Caco-2 (cell line): ENCODE data around the gene SHFL. TPM values are rescaled to one million over a fixed set of nuclear protein-coding genes. Genes with fewer than 3 reads are reported as not detected.

Source experiments
- BruUV-seq: library from RNA; stranded (reverse); fragments of 400-500 nt; replicated peaks from 2 replicates; lab custom pipeline; 2021; lab: Mats Ljungman, UMichigan
- CTCF ChIA-PET: fragments of 300-600 bp; sonication (Branson Sonifier 250); formaldehyde crosslinking; loops from one replicate; lab custom pipeline; 2022; ENCODE audit warnings: antibody characterized with exemption; lab: Charles Lee
- POLR2A ChIA-PET: fragments of 300-600 bp; sonication (Branson Sonifier 250); formaldehyde crosslinking; loops from one replicate; lab custom pipeline; 2022; ENCODE audit warnings: antibody characterized with exemption; lab: Charles Lee
- DNase-seq, 2 experiments: peaks; one replicate each; pipeline versions ENCODE4 v3.0.0 to v3.0.0-alpha.2; 2020 to 2022
- H3K27me3 ChIP-seq: replicated peaks from 2 replicates; pipeline ENCODE4 v1.6.0; 2011; ENCODE audit warnings: low read length; ENCODE audit not compliant: control insufficient read depth, insufficient read depth
- H3K36me3 ChIP-seq: 2 replicates; pipeline ENCODE4 v1.5.1; 2011; ENCODE audit warnings: low read length; ENCODE audit not compliant: control insufficient read depth, insufficient read depth
- H3K4me1 ChIP-seq: fragments of 250-450 bp; sonication (Bioruptor Pico); 2 replicates; pipeline ENCODE4 v1.5.1; 2020; ENCODE audit warnings: mild to moderate bottlenecking
- H3K4me3 ChIP-seq: 2 replicates; pipeline ENCODE4 v1.5.1; 2011; ENCODE audit warnings: low read depth, mild to moderate bottlenecking, control low read depth, low read length
- H3K9me3 ChIP-seq: fragments of 250-450 bp; sonication (Bioruptor Pico); 2 replicates; pipeline ENCODE4 v1.5.1; 2020; ENCODE audit warnings: mild to moderate bottlenecking, moderate library complexity
- H3K27ac Mint-ChIP-seq: one replicate; pipeline ENCODE4 v1.8.0; 2022; ENCODE audit warnings: mixed read lengths; ENCODE audit not compliant: unreplicated experiment
- H3K27me3 Mint-ChIP-seq: one replicate; pipeline ENCODE4 v1.8.0; 2022; ENCODE audit warnings: mixed read lengths; ENCODE audit not compliant: insufficient read depth, unreplicated experiment
- H3K36me3 Mint-ChIP-seq: one replicate; pipeline ENCODE4 v1.8.0; 2022; ENCODE audit warnings: mild to moderate bottlenecking, mixed read lengths; ENCODE audit not compliant: insufficient read depth, unreplicated experiment
- H3K4me1 Mint-ChIP-seq: one replicate; pipeline ENCODE4 v1.8.0; 2022; ENCODE audit warnings: low read depth, mixed read lengths; ENCODE audit not compliant: unreplicated experiment
- H3K4me3 Mint-ChIP-seq: one replicate; pipeline ENCODE4 v1.8.0; 2022; ENCODE audit warnings: mild to moderate bottlenecking, moderate library complexity, mixed read lengths; ENCODE audit not compliant: unreplicated experiment
- H3K9me3 Mint-ChIP-seq: one replicate; pipeline ENCODE4 v1.8.0; 2022; ENCODE audit warnings: mixed read lengths; ENCODE audit not compliant: unreplicated experiment
- intact Hi-C: fragments of 100-400 bp; cut with micrococcal nuclease; formaldehyde crosslinking; loops from one replicate; pipeline ENCODE4 v1.10.0; 2022; ENCODE audit not compliant: unreplicated experiment
- total RNA-seq: library from RNA; stranded (reverse); gene quantifications from 2 replicates; pipeline ENCODE4 v1.2.3, GENCODE V29; 2022
- TF ChIP-seq, protein P1 (sequence below), 2 experiments: fragments of 200-600 bp in 1 of 2; IDR thresholded peaks; 1 replicate in 1 of 2; 2 replicates in 1 of 2; pipeline versions ENCODE4 v1.5.1 to v1.8.0; 2011 to 2022; ENCODE audit warnings: antibody characterized with exemption in 1 of 2, control low read depth in 1 of 2, inconsistent platforms in 1 of 2, low read depth in 1 of 2, low read length in 1 of 2, mild to moderate bottlenecking in 1 of 2, moderate library complexity in 1 of 2; ENCODE audit not compliant: insufficient read depth in 1 of 2, severe bottlenecking in 1 of 2, unreplicated experiment in 1 of 2

The SHFL gene
- total RNA-seq, 1 experiment from 2014 or later: 6.2 TPM

DNA sequence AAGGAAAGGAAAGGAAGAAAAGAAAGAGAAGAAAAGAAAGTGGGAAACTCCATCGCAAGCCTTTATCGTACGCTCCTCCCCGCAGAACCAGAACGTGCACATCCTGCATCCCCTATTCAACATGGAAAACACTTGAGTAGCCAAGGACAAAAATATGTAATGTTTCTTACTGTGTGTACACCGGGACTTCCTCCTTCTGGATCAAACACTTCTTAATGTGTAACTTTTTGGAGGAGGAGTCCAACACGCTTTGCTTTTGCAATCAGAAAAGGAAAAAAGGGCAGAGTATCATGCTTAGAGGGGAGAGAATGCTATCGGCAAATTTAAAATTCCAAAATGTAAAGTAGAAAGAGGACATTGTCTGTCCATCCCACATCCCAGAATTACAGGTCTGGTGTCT is 7.8 kb upstream of the SHFL start:
- ChIA-PET CTCF (interaction anchor here (0.6 kb wide), 1 partner anchor 165 kb away, joined by 5 read pairs; no protein-coding TSS in a partner anchor), POLR2A (no interaction called here)
- Histone ChIP-seq H3K9me3 (no peaks in the 10 kb centered on the region), H3K27me3 (no peaks in the 10 kb centered on the region), H3K36me3 (no peaks in the 10 kb centered on the region), H3K4me1 (no peaks in the 10 kb centered on the region), H3K4me3 (no peak overlapping the region)
- TF ChIP-seq, protein P1, sequence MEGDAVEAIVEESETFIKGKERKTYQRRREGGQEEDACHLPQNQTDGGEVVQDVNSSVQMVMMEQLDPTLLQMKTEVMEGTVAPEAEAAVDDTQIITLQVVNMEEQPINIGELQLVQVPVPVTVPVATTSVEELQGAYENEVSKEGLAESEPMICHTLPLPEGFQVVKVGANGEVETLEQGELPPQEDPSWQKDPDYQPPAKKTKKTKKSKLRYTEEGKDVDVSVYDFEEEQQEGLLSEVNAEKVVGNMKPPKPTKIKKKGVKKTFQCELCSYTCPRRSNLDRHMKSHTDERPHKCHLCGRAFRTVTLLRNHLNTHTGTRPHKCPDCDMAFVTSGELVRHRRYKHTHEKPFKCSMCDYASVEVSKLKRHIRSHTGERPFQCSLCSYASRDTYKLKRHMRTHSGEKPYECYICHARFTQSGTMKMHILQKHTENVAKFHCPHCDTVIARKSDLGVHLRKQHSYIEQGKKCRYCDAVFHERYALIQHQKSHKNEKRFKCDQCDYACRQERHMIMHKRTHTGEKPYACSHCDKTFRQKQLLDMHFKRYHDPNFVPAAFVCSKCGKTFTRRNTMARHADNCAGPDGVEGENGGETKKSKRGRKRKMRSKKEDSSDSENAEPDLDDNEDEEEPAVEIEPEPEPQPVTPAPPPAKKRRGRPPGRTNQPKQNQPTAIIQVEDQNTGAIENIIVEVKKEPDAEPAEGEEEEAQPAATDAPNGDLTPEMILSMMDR (IDR thresholded peaks at IDR 0.05; ENCODE audit: insufficient read depth in 1 of 2, low read depth in 1 of 2, low read length in 1 of 2, severe bottlenecking in 1 of 2, unreplicated experiment in 1 of 2): no peak
- H3K36me3 Mint-ChIP-seq: no peaks in the 10 kb centered on the region
- no peaks in the 10 kb centered on the region for H3K9me3 Mint-ChIP-seq
- no peak for DNase-seq
- intact Hi-C loops: no loop called here
- no peak overlapping the region for H3K4me3 Mint-ChIP-seq
- no TSS peak for BruUV-seq
- H3K4me1 Mint-ChIP-seq: no peaks in the 10 kb centered on the region
- H3K27ac Mint-ChIP-seq: no peak overlapping the region
- peaks cover 7% of the 10 kb centered on the region for H3K27me3 Mint-ChIP-seq

DNA sequence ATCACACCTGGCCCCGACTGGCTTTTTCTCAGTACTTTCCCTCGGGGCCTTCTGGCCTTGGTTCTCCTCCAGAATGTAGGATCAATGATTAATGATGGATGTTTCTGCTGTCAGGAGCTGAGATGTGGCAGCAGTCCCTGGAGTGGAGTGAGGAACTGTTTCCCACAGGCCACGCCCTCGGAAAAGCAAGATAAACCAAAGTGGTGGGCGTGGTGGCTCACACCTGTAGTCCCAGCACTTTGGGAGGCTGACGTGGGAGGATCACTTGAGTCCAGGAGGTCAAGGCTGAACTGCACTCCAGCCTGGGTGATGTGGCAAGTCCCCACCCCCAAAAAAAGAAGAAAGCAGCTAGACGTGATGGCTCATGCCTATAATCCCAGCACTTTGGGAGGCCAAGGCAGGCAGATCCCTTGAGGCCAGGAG is 7.1 kb upstream of the SHFL start:
- Mint-ChIP-seq H3K4me3 (no peak overlapping the region), H3K36me3 (no peaks in the 10 kb centered on the region), H3K9me3 (no peaks in the 10 kb centered on the region), H3K27ac (no peak overlapping the region), H3K4me1 (no peaks in the 10 kb centered on the region), H3K27me3 (peaks cover 7% of the 10 kb centered on the region)
- DNase-seq: no peak
- CTCF ChIA-PET: no interaction called here
- intact Hi-C loops: no loop called here
- POLR2A ChIA-PET: no interaction called here
- BruUV-seq: no TSS peak
- Histone ChIP-seq H3K36me3 (no peaks in the 10 kb centered on the region), H3K4me3 (no peak overlapping the region), H3K27me3 (no peaks in the 10 kb centered on the region), H3K4me1 (no peaks in the 10 kb centered on the region), H3K9me3 (no peaks in the 10 kb centered on the region)
- TF ChIP-seq, protein P1 (IDR thresholded peaks at IDR 0.05; ENCODE audit: insufficient read depth in 1 of 2, low read depth in 1 of 2, low read length in 1 of 2, severe bottlenecking in 1 of 2, unreplicated experiment in 1 of 2): no peak

DNA sequence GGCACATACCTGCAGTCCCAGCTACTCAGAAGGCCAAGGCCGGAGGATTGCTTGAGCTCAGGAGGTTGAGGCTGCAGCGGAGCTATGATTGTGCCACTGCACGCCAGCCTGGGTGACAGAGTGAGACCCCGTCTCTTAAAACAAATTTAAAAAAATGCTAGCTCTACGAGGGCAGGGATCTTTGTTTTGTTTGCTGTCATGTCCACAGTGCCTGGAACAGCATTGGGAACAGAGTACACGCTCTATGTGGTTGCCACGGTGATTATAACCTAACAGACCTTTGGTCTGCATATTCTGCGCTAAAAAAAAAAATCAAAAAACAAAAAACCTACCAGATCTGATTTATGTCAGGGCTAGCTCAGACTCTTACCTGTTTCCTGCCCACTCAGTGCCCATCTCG is 2.2 kb upstream of the SHFL start:
- Histone ChIP-seq H3K4me3 (no peak overlapping the region), H3K4me1 (no peaks in the 10 kb centered on the region), H3K27me3 (no peaks in the 10 kb centered on the region), H3K9me3 (no peaks in the 10 kb centered on the region), H3K36me3 (no peaks in the 10 kb centered on the region)
- Mint-ChIP-seq H3K4me1 (no peaks in the 10 kb centered on the region), H3K4me3 (no peak overlapping the region), H3K27me3 (no peaks in the 10 kb centered on the region), H3K27ac (no peak overlapping the region), H3K36me3 (no peaks in the 10 kb centered on the region), H3K9me3 (no peaks in the 10 kb centered on the region)
- intact Hi-C loops: no loop called here
- ChIA-PET POLR2A (no interaction called here), CTCF (no interaction called here)
- TF ChIP-seq, protein P1 (IDR thresholded peaks at IDR 0.05; ENCODE audit: insufficient read depth in 1 of 2, low read depth in 1 of 2, low read length in 1 of 2, severe bottlenecking in 1 of 2, unreplicated experiment in 1 of 2): no peak
- DNase-seq: no peak
- no TSS peak for BruUV-seq
